GM12865 (cell line): ENCODE results near the gene WDR20.

Experiments
- DNase-seq: peaks from one replicate; pipeline ENCODE4 v3.0.0; 2010; ENCODE audit warnings: low read depth
- H3K4me3 ChIP-seq: 2 replicates; pipeline ENCODE4 v1.5.1; 2011; ENCODE audit warnings: mild to moderate bottlenecking, low read depth, low read length, control low read depth
- TF ChIP-seq, protein P1 (sequence below): IDR thresholded peaks from 2 replicates; pipeline ENCODE4 v1.5.1; 2011; ENCODE audit warnings: low read length, control low read depth, low read depth, inconsistent platforms; ENCODE audit not compliant: insufficient read depth; ENCODE audit errors: missing control alignments

Gene WDR20

DNA sequence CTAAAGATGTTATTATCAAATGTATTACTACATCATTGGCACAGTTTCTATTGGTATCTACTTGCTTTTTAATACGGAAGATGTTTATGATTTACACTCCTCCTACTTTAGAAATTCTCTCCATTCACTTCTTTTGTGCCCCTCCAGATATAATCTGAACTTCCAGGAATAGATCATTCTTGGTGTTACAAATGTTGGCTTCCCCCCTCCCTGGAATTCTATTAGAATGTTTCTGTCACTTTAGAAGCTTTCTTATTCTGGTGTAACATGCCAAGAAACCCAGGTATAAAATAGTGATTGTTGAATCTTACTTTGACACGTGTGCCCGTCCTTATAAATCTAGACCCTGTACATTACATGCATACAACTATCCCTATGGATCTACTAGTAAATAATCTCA, 1.2 kb upstream of the WDR20 start:
- DNase-seq = no peak
- H3K4me3 ChIP-seq = peak overlapping the region; percentile 89
- TF ChIP-seq, protein P1, sequence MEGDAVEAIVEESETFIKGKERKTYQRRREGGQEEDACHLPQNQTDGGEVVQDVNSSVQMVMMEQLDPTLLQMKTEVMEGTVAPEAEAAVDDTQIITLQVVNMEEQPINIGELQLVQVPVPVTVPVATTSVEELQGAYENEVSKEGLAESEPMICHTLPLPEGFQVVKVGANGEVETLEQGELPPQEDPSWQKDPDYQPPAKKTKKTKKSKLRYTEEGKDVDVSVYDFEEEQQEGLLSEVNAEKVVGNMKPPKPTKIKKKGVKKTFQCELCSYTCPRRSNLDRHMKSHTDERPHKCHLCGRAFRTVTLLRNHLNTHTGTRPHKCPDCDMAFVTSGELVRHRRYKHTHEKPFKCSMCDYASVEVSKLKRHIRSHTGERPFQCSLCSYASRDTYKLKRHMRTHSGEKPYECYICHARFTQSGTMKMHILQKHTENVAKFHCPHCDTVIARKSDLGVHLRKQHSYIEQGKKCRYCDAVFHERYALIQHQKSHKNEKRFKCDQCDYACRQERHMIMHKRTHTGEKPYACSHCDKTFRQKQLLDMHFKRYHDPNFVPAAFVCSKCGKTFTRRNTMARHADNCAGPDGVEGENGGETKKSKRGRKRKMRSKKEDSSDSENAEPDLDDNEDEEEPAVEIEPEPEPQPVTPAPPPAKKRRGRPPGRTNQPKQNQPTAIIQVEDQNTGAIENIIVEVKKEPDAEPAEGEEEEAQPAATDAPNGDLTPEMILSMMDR = no peak

DNA sequence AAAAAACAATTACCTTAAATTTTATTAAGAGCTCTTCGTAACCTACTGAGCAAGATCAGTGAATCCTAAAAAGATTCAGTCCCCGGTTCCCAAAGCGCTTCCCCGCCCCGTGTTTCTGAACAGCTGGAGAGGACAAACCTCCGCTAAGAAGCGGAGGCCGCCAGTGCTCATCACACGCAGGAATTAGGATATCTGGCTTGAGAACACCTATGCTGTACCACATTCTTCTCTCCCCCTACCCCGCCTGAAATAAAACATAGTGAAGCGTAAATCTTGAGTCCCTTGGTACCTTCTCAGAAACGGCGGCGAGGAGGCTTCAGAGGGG, 774 bp upstream of the WDR20 start:
- H3K4me3 ChIP-seq = peak overlapping the region; percentile 89
- no peak for DNase-seq
- TF ChIP-seq, protein P1 = no peak

DNA sequence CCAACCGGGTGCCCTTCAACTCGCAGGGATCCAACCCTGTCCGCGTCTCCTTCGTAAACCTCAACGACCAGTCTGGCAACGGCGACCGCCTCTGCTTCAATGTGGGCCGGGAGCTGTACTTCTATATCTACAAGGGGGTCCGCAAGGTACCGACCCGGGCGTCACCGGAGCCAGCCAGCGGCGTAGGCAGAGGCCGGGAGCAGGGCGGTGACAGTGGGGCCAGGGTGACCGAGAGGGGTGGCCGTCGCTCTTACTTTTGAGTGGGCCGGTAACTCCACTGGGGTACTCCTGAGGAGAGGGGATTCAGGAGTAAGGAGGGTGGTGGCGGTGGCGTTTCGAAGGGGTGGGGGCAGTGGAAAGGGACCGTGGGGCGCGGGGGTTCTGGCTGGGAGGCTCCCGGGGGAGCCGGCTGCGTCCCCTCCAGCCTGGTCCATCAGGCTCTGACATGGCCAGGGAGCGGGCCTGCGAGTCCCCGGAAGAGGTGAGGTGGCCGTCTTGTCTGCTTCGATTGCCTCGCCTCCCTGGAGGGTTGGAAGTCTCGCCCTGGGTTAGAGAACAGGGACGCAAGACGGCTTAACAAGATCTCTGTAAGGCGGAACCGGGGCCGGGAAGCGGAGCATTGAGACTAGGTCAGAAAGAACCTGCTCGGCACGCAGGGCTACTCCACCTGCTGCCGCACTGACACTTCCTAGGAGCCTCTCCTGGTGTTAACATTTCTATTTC, 491 bp downstream of the WDR20 start:
- TF ChIP-seq, protein P1 = no peak
- H3K4me3 ChIP-seq = peak overlapping the region; percentile 99
- DNase-seq = peak; percentile 64

DNA sequence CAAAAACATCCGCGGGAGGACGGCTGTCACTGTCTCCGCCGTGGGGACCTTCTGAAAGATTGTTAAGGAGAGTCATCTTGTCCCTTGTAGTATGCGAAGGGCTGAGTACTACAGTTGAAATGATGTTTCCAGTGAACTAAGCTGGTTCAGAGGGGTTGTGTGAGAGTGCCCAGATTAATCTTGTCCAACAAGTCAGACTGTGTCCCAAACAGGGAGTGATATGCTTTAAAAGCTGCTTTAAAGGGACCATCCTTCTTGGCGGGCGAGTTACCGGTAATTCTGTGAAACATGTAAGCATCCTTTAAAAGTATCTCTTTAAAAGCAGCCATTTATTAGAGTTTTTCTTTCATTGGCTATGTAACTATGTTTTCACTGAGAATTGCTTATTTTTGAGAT, 1.1 kb downstream of the WDR20 start:
- peak overlapping the region; percentile 99 for H3K4me3 ChIP-seq
- TF ChIP-seq, protein P1 = no peak
- no peak for DNase-seq

DNA sequence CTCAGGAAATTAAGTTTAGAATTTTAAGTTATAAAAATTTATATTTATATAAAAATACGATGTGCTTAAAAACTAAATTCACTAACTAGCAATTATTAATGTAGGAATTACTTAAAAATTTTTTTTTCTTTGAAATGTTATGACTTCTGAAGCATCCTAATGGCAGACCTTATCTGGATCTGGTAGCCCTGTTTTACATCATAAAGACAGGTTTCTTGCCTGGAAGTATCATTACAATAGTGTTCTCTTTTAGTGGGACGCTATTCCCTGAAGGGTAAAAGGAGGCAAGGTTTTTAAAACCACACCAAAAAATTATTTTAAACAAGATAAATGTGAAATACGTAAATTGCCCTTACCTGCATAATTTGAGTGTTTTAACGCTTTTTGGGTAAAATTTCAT, 2.1 kb downstream of the WDR20 start:
- TF ChIP-seq, protein P1 = no peak
- DNase-seq = no peak
- H3K4me3 ChIP-seq = no peak overlapping the region

DNA sequence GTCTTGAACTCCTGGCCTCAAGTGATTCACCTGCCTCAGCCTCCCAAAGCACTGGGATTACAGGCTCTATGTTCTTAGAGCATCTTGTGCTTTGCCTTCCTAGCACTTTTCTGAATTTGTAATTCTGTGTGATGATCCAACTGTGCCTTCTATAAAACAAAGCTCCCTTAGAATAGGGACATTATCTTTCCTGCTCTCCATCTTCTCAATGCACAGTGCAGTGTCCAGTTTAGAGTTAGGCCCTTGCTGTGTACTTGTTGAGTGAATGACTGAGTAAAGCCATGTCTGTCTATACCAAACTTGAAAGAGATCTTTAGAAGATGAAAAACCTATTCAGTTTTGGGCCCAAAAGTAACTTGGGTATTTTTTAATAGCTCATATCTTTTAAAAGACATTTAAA, 5.2 kb downstream of the WDR20 start:
- TF ChIP-seq, protein P1 = no peak
- DNase-seq = no peak
- H3K4me3 ChIP-seq = no peak overlapping the region

DNA sequence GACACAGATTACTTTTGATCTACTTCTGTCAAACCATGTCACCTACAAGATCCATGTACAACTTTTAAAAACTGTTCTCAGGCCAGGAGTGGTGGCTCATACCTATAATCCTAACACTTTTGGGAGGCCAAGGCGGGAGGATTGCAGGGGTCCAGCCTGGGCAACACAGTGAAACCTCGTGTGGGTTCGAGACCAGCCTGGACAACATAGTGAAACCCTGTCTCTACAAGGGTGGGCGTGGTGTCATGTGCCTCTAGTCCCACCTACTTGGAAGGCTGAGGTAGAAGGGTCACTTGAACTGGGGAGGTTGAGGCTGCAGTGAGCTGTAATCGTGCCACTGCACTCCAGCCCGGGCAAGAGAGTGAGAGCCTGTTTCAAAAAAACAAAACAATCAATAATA, 5.7 kb downstream of the WDR20 start:
- H3K4me3 ChIP-seq = no peak overlapping the region
- DNase-seq = no peak
- TF ChIP-seq, protein P1 = no peak
